Inflammatory macrophage treated with lipopolysaccharide for 4 hours (primary cell): Measurements from ENCODE around the gene AMOTL1.
A peak's percentile ranks its signal among the peaks of the same experiment; 100 is the strongest.
"Not testable (repeated sequence)": the region's sequence is repeated elsewhere in the genome, so short reads cannot be mapped to it uniquely, and the experiment has no call there.

Experiments used
- DNase-seq: peaks from one replicate; pipeline ENCODE4 v3.0.0-alpha.2; 2020

The AMOTL1 gene

DNA sequence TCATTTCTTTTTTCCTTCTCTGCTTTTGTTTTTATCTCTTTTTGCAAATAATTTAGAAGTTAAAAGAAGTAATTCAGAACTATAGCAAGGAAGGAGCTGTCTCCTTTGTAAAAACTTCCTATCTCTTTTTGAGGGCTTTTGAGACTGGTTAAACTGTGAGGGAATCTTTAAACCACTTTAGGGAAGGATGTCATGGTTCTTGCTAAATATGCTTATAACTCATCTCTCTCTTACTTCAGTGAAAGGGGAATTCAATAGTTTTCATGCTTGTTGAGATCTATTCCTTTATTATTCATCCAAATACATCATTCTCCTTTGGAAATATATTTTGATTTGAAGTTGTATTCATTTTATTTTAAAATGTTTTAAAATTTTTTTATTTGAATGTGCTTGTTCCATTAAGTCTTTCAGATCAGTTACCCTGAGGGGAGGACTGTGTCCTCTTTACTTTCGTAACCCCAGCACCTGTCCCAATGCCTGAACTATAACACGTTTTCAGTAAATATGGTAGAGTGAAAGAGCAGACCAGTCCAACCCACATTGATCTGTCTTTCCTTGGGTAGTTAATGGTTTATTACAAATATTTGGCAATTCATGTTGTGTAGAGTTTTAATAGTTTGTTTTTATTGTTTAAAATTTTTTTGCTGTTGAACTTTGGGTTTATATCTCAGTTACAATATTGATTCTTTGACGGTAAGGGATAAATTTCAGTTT is 27.5 kb downstream of the AMOTL1 start:
- peak; percentile 43 for DNase-seq

- no peak for DNase-seq
These were observed 28.0 kb downstream of the AMOTL1 start for GRCh38 chr11:94796190-94796580.

DNA sequence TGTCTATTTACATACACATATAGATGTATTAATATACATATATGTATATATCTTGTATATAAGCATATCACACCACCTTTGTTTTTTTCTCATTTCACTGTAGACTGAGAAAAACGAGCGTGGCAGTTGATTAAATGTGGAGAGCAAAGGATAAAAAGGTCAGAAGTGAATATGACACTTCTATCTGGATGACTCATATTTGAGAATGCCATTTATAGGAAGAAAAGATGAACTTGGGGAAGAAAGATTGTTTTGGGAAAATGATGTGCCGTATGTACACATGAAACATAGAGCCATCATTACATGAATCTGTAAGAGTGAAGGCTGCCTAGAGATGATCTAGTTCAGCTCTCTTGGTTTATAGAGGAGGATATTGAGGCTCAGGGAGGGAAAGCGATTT is 28.7 kb downstream of the AMOTL1 start:
- no peak for DNase-seq

DNA sequence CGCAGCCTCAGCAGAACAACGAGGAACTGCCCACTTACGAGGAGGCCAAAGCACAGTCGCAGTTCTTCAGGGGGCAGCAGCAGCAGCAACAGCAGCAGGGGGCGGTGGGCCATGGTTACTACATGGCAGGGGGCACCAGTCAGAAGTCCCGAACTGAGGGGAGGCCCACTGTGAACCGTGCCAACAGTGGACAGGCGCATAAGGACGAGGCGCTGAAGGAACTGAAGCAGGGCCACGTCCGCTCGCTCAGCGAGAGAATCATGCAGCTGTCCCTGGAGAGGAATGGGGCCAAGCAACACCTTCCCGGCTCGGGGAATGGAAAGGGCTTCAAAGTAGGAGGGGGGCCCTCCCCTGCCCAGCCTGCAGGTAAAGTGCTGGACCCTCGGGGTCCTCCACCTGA is 31.6 kb downstream of the AMOTL1 start:
- DNase-seq, result no peak

- DNase-seq, result no peak
These were observed 32.3 kb downstream of the AMOTL1 start for GRCh38 chr11:94800414-94800813.

DNA sequence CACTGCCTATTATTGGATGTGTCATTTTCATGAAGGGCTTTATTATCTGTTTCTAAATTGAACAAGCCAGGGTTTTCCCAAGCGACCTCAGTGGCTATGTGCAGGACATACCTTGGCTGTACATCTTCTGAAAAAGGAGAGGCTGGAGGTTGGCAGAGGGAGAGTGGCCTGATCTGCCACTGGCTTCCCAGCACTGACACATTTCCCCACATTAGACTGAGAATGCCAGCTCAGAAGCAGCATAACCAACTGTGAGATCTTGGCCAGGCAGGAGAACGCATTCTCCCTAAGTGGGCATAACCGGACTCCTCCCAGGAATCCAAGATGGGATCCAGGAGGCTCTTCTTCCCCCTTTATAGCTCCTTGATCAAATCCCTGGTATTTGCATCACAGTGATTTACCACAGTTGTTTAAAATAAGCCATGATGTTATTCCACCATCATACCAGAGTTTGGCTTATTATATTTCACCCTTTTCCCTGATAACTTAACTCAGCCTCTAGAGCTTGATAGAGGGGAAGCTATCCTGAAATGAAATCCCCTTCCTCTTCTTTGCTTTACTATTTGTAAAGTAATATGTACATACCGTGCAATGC is 33.8 kb downstream of the AMOTL1 start:
- no peak for DNase-seq

- DNase-seq, result no peak
These were observed 34.3 kb downstream of the AMOTL1 start for GRCh38 chr11:94802501-94802900.

DNA sequence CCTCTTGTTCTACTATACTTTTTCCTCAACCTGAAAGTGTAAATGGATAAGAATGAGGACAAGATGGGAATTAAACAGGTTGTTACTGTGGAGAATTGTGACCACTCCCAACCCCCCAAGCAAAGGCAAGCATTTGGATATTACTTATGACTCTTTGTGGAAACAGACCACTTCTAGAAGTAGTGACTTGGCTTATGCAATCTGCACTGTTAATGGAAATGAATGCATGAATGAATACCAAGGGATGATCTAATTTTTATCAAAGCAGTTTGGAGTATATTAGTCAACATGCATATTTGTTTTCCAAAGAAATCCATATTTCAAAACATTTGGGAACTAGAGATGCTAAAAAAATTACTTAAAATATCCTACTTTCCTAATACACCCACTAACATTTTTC is 35.3 kb downstream of the AMOTL1 start:
- DNase-seq, result no peak

DNA sequence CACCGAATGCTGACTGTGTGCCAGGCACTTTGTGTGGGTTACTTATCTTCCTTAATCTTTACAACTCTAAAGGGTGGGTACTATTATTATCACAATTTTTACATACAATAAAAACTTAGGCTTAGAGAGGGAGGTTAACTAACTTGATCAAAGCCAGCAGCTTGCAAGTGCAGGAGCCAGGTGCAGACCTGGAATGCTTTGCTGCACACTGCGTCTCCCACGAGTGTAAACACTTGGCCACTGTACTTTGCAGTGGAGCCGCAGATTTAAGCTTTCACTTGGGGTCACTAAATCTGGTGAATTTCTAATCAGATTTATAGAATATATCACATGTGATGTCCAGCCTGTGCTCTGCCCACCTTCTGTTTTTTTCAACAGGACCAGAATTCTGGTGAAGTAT is 36.7 kb downstream of the AMOTL1 start:
- DNase-seq, result no peak

DNA sequence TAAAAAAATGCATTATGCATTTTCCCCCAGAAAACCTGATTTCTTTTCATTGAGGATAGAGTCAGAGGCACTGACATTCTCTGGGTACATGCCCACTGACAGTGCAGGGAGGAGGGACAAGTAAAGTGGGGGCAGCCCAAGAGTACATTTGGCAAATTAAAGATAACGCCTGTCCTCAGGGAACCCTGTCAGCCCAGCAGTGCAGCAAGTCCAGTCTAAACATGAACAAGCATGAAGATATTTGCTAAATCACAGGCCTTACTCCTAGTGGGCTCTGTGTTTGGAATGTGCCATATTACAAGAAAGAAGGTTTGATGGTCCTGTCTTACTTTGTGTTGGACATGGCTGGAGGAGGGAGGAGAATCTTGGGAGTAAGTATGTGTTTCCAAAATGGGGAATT is 37.9 kb downstream of the AMOTL1 start:
- no peak for DNase-seq

DNA sequence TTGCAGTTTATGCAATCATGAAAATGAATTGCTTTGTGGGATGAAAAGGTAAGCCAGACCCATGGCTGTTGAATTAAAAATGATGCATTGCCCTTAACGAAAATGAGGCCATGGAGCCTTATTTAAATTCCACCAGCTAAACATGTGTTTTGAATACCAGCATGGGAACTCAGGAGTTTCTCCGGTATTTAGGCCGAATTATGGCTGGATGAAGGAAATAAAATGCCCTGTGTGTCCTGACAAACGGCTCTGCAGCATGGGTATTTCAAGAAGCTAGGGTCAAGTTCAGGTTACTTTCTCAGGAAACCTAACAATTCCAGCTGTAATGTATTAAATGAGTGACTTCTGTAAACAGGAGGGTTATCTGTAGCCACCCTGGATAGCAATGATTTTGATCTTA is 38.3 kb downstream of the AMOTL1 start:
- DNase-seq, result no peak

- no peak for DNase-seq
These were observed 41.1 kb downstream of the AMOTL1 start for GRCh38 chr11:94809251-94809650.

DNA sequence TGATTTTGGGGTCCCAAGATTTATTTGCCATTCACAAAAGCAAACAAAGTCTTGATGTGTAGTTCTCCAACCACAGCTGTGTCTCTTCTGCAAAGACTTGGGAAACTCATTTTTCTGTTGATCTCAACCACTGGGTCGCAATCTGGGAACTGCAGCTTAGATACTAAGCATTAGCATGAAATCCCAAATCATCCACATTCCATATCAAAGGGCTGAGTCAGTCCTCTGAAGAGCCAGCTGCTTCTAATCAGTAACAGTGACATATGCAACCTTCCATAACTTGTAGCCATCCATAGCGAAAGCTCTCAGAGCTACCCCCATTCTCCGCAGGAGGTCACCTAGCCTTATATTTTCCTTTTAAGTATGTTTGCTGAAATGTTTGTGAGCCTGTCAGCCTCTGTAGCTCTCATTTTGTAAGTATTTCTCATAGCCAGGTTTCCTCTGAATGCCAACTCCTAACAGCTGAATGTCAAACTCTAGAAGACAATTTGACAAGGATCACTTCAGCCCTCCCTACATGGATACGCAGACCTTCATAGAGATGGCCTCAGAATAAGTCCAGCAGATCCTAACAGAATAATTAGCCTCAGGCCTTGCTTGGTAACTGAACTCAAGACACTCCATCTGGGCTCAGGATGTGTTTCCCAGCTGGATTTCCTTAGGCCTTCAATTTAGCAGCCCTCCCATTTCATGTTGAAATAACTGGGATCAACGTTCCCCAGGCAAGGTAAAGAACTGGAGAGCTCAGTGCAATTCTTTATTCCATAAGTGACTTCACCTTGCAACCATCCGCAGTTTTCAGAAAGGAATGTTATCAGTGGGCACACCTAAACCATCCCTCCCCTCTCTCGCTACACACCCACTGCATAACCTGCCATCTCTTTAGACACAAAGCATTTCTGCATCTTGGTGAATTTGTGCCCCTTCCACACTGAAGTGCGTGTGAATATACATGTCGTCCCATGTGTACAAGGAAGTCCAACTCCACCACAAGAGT is 44.9 kb downstream of the AMOTL1 start:
- not testable (repeated sequence) for DNase-seq

- no peak for DNase-seq
These were observed 46.3 kb downstream of the AMOTL1 start for GRCh38 chr11:94814272-94814976.

DNA sequence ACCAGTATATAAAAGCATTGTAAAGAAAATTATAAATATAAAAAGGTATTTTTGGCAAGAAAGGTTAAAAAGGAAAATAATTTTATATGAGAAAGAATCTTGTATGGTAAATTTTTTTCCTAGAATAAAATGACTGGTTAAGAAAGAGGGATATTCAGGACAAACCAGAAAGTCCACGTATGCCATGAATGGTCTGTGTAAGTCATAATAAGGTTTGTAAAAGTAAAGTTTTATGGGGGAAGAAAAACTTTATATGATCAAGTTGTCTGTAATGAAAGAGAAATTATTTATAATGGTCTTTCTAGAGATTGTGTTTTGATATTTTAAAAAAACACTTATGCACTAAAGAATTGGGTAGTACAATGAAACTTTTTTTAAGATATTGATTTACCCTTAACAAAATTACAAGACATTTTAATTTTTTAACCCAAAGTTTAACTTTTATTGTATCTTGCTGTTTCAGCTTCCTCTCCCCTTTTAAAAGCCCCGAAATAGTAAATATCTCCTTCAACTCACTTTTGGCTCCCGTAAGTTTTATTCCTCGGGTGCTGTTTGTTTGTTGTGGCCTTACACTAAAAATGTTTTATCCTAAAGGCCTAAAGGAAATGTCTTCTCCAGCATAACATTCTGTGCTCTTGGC is 47.7 kb downstream of the AMOTL1 start:
- no peak for DNase-seq

DNA sequence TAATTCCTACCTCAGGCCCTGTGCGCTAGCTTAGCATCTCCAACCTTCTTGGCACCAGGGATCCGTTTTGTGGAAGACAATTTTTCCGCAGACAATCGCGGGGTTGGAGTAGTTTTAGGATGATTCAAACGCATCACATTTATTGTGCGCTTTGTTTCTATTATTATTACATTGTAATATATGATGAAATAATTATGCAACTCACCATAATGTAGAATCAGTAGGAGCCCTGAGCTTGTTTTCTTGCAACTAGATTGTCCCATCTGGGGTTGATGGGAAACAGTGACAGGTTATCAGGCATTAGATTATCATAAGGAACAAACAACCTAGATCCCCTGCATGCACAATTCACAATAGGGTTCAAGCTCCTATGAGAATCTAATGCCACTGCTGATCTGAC is 52.3 kb downstream of the AMOTL1 start:
- no peak for DNase-seq

- DNase-seq, result no peak
These were observed 53.3 kb downstream of the AMOTL1 start for GRCh38 chr11:94821439-94821838.

- no peak for DNase-seq
These were observed 53.9 kb downstream of the AMOTL1 start for GRCh38 chr11:94822080-94822479.

DNA sequence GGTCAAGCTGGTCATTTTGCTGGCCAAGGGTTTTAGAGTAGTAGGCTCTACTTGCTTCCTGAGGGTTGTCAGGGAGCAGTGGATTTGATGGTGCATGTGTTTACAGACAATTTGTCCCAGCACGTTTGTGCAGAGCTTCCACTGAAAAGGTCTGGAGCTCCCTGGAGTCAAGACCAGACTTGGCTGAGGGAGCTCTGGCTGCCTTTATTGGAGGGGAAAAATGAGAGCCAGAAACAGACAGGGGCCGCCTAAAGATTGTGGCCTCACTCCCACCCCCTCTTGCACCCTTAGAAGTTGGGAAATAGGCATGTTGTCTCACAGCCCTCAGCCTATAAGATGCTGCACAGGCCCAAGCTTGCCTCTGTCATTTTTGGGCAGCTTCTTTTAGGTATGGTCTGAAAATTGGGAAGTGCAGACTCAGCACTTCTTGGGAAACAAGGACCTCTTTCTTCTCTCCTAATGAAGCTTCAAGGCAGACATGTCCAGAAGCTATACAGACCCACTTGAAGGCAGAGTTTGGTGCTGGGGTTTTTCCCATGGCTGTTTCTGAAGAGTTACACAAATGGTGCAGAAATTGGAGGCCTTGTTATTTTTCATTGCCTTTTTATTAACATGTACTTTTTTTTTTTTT is 55.1 kb downstream of the AMOTL1 start:
- DNase-seq, result no peak

DNA sequence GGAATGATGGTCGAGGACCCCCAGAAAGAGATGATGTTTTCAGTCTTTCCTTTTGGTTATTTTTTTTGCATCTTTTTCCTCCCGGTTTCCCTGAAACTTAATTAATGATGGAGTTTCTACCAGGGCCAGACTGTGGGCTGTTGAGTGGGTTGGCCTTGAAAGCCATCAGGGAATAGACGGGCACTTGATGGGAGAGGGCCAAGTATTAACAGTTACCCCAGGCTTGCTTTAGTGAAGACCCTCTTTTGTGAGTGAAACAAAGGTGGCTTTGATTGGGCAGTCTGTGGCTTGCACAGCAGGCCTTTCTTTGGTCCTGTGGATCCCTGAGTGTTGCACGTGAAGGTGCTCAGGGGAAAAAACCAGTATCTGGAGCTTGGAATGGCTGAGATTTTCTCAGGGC is 56.9 kb downstream of the AMOTL1 start:
- no peak for DNase-seq

GRCh38 chr11:94825481-94825880 is 57.3 kb downstream of the AMOTL1 start:
- no peak for DNase-seq

- no peak for DNase-seq
These were observed 58.3 kb downstream of the AMOTL1 start for GRCh38 chr11:94826415-94826814.
